Gastroesophageal sphincter (tissue), 4 donors: ENCODE results near the gene DHRS12. TPM values are rescaled to one million over a fixed set of nuclear protein-coding genes. Genes with fewer than 3 reads are reported as not detected.

Experiments
- ATAC-seq: fragments of 150-250 bp; one replicate; pipeline ENCODE4 v1.9.1; 2016; ENCODE audit warnings: mild to moderate bottlenecking, moderate library complexity
- H3K27ac ChIP-seq, 4 donors: fragments of 200-600 bp; sonication (generic) in 3 of 4; 1 replicate in 3 of 4; 2 replicates in 1 of 4; pipeline ENCODE4 v1.5.1; 2016 to 2019
- H3K27me3 ChIP-seq: fragments of 200-600 bp; sonication (generic); one replicate; pipeline ENCODE4 v1.5.1; 2019
- H3K36me3 ChIP-seq, 2 donors: fragments of 200-600 bp; sonication (generic); one replicate each; pipeline ENCODE4 v1.5.1; 2019; ENCODE audit warnings: control low read depth in 1 of 2
- H3K4me1 ChIP-seq, 3 donors: fragments of 200-600 bp; sonication (generic); 1 replicate in 2 of 3; 2 replicates in 1 of 3; pipeline ENCODE4 v1.5.1; 2016 to 2019; ENCODE audit warnings: control low read depth in 2 of 3
- H3K4me3 ChIP-seq, 2 donors: fragments of 200-600 bp; sonication (generic); one replicate each; pipeline ENCODE4 v1.5.1; 2019; ENCODE audit warnings: mild to moderate bottlenecking in 1 of 2, moderate library complexity in 1 of 2
- H3K9me3 ChIP-seq, 3 donors: fragments of 200-600 bp; sonication (generic); one replicate each; pipeline ENCODE4 v1.5.1; 2017 to 2019; ENCODE audit warnings: control low read depth in 2 of 3
- CTCF ChIP-seq, 4 experiments: fragments of 200-600 bp in 2 of 4; fragments of 450-650 bp in 2 of 4; sonication (generic) in 1 of 4; IDR thresholded peaks; one replicate each; pipeline ENCODE4 v1.5.1; 2017 to 2019; ENCODE audit warnings: antibody characterized with exemption in 4 of 4, mild to moderate bottlenecking in 2 of 4, moderate library complexity in 2 of 4
- EP300 ChIP-seq: sonication (generic); formaldehyde crosslinking; IDR thresholded peaks from one replicate; pipeline ENCODE4 v1.6.1; 2017; ENCODE audit warnings: antibody characterized with exemption, mild to moderate bottlenecking
- POLR2A ChIP-seq, 2 donors: fragments of 450-650 bp; IDR thresholded peaks; one replicate each; pipeline ENCODE4 v1.6.1; 2017; ENCODE audit warnings: antibody characterized with exemption in 2 of 2, mild to moderate bottlenecking in 2 of 2, moderate library complexity in 1 of 2
- POLR2AphosphoS5 ChIP-seq: sonication (generic); formaldehyde crosslinking; IDR thresholded peaks from one replicate; pipeline ENCODE4 v1.6.1; 2017; ENCODE audit warnings: antibody characterized with exemption
- WGBS, 2 donors: methylation state at CpG; one replicate each; pipeline ENCODE4 v1.1.5; 2018; ENCODE audit warnings: low coverage in 1 of 2; 5-methylcytosine and 5-hydroxymethylcytosine counted together
- total RNA-seq, 4 donors: library from RNA; depleted of rRNA; stranded (reverse); fragments of >200 nt; gene quantifications; one replicate each; pipeline ENCODE4 v1.1.0, GENCODE V29; 2016

Gene DHRS12
- total RNA-seq = 10 to 100 TPM in 3 of 4 donors, 1 to 10 TPM in 1; 9.2 to 23.3 (median 19.2) TPM

GRCh38 chr13:51803422-51804294, at the start of gene DHRS12:
Gene DHRS12, minus strand, starts transcription at chr13:51804163. Its CDS starts 4,504 bp downstream, at chr13:51799659.
- H3K4me1 ChIP-seq = peaks cover 2 to 64% (median 27%) of the 10 kb centered on the region in 3 donors
- peak; percentile 93 for ATAC-seq
- TF ChIP-seq POLR2A (IDR thresholded peaks at IDR 0.05) (peak; percentile 95 to 97), CTCF (IDR thresholded peaks at IDR 0.05) (peak in 1 of 4 experiments; percentile 11), EP300 (no peak), POLR2AphosphoS5 (peak; percentile 77)
- H3K36me3 ChIP-seq = peaks cover 0 to 6% of the 10 kb centered on the region in 2 donors
- H3K27me3 ChIP-seq = no peaks in the 10 kb centered on the region
- peak within 1 kb of the TSS; percentile 81 to 87 for H3K4me3 ChIP-seq
- no CpG with 5 or more reads among the region's 91 CpGs for WGBS, 2 donors
- H3K27ac ChIP-seq = peak within 1 kb of the TSS; percentile 97 to 100 (median 98)
- H3K9me3 ChIP-seq = no peaks in the 10 kb centered on the region

- 55 to 75% methylated on average over 5 to 8 of the region's 21 CpGs for WGBS, 2 donors
- H3K27me3 ChIP-seq = no peaks in the 10 kb centered on the region
These were observed 45.5 kb upstream of the DHRS12 start for GRCh38 chr13:51849145-51850101.

DNA sequence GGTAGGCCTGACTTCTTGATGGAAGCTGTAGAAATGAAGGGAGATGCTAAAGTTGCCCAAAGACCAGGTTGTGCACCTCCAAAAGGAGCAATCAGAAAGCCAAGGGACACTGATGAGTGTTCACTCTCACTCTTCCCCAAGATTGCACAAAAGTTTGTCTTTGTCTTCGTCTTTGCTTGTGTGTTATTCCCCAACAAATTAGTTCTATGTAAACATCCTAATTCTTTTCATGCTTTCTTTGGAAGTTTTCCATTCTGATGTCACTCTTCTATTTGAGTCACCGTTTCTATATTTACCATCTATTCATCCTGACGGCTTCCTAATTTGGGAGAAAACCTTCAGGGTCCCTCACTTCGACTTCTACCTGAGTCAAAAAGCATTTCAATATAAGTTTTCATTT, 44.7 kb upstream of the DHRS12 start:
- no peak overlapping the region for H3K4me3 ChIP-seq
- no peak for ATAC-seq
- no peak for TF ChIP-seq POLR2A (IDR thresholded peaks at IDR 0.05)
- TF ChIP-seq POLR2AphosphoS5 = no peak
- no peak for TF ChIP-seq CTCF (IDR thresholded peaks at IDR 0.05)
- no peak for TF ChIP-seq EP300
- no peaks in the 10 kb centered on the region for H3K36me3 ChIP-seq
- peaks cover 0 to 6% (median 0%) of the 10 kb centered on the region in 3 donors for H3K4me1 ChIP-seq
- H3K9me3 ChIP-seq = no peaks in the 10 kb centered on the region
- WGBS, 2 donors = 8 to 10% methylated on average over 3 to 4 of the region's 4 CpGs
- H3K27ac ChIP-seq = no peak overlapping the region
- no peaks in the 10 kb centered on the region for H3K27me3 ChIP-seq

More at GRCh38 chr13:51849145-51850101, 45.5 kb upstream of the DHRS12 start:
- Histone ChIP-seq H3K4me3 (no peak overlapping the region), H3K4me1 (peaks cover 0 to 6% (median 0%) of the 10 kb centered on the region in 3 donors), H3K27ac (no peak overlapping the region), H3K36me3 (no peaks in the 10 kb centered on the region), H3K9me3 (no peaks in the 10 kb centered on the region)
- ATAC-seq = no peak
- no peak for TF ChIP-seq POLR2A (IDR thresholded peaks at IDR 0.05)
- no peak for TF ChIP-seq POLR2AphosphoS5
- no peak for TF ChIP-seq EP300
- peak in 1 of 4 experiments; percentile 35 for TF ChIP-seq CTCF (IDR thresholded peaks at IDR 0.05)

GRCh38 chr13:51846756-51847155, 42.8 kb upstream of the DHRS12 start:
- Histone ChIP-seq H3K9me3 (no peaks in the 10 kb centered on the region), H3K27ac (no peak overlapping the region), H3K4me1 (peaks cover 0 to 6% (median 0%) of the 10 kb centered on the region in 3 donors), H3K27me3 (no peaks in the 10 kb centered on the region), H3K4me3 (no peak overlapping the region), H3K36me3 (no peaks in the 10 kb centered on the region)
- TF ChIP-seq CTCF (IDR thresholded peaks at IDR 0.05) (no peak), POLR2AphosphoS5 (no peak), POLR2A (IDR thresholded peaks at IDR 0.05) (no peak), EP300 (no peak)
- 60 to 88% methylated on average over 1 of the region's 1 CpG for WGBS, 2 donors
- no peak for ATAC-seq
